Stomach (tissue), 4 donors: Measurements from ENCODE around the gene SLC38A3.

Experiments used
- CTCF ChIP-seq, 7 experiments: fragments of 450-650 bp in 4 of 7; fragments of 200-600 bp in 3 of 7; sonication (generic) in 3 of 7; IDR thresholded peaks; one replicate each; pipeline ENCODE4 v1.5.1; 2016 to 2019; ENCODE audit warnings: antibody characterized with exemption in 7 of 7, control low read depth in 2 of 7, mild to moderate bottlenecking in 1 of 7
- EP300 ChIP-seq: sonication (generic); formaldehyde crosslinking; IDR thresholded peaks from one replicate; pipeline ENCODE4 v1.6.1; 2017; ENCODE audit warnings: antibody characterized with exemption
- POLR2A ChIP-seq, 4 donors: fragments of 450-650 bp; IDR thresholded peaks; one replicate each; pipeline ENCODE4 v1.6.1; 2016; ENCODE audit warnings: antibody characterized with exemption in 4 of 4, control low read depth in 2 of 4, mild to moderate bottlenecking in 1 of 4, moderate library complexity in 1 of 4
- POLR2AphosphoS5 ChIP-seq, 3 donors: sonication (generic); formaldehyde crosslinking; IDR thresholded peaks; one replicate each; pipeline ENCODE4 v1.6.1; 2016; ENCODE audit warnings: antibody characterized with exemption in 3 of 3

GRCh38 chr3:50232303-50232702, 27.2 kb downstream of the SLC38A3 start:
- TF ChIP-seq CTCF (IDR thresholded peaks at IDR 0.05) (no peak), POLR2A (IDR thresholded peaks at IDR 0.05) (no peak), POLR2AphosphoS5 (IDR thresholded peaks at IDR 0.05) (no peak), EP300 (no peak)
